Ovary (tissue), 9 donors: ENCODE results near the gene TPRKB. TPM values are rescaled to one million over a fixed set of nuclear protein-coding genes. Genes with fewer than 3 reads are reported as not detected.
"Not testable (repeated sequence)": the region's sequence is repeated elsewhere in the genome, so short reads cannot be mapped to it uniquely, and the experiment has no call there.

Experiments
- DNase-seq, 5 donors: peaks; one replicate each; pipeline ENCODE4 v3.0.0-alpha.2; 2019 to 2020
- H3K27ac ChIP-seq, 2 donors: fragments of 200-600 bp; one replicate each; pipeline versions ENCODE4 v1.5.1 to v1.8.0; 2019 to 2022
- H3K27me3 ChIP-seq: fragments of 200-600 bp; one replicate; pipeline ENCODE4 v1.8.0; 2022
- H3K36me3 ChIP-seq: fragments of 200-600 bp; sonication (generic); one replicate; pipeline ENCODE4 v1.5.1; 2019
- H3K4me1 ChIP-seq: one replicate; pipeline ENCODE4 v1.8.1; 2013; ENCODE audit warnings: mild to moderate bottlenecking, moderate library complexity; ENCODE audit not compliant: insufficient read depth
- H3K4me3 ChIP-seq: fragments of 200-600 bp; sonication (generic); one replicate; pipeline ENCODE4 v1.5.1; 2017
- H3K9me3 ChIP-seq, 2 donors: fragments of 200-600 bp in 1 of 2; sonication (generic) in 1 of 2; one replicate each; pipeline versions ENCODE4 v1.5.1 to v1.8.1; 2013 to 2019; ENCODE audit warnings: mild to moderate bottlenecking in 1 of 2, moderate library complexity in 1 of 2
- CTCF ChIP-seq, 3 donors: fragments of 450-650 bp in 2 of 3; fragments of 200-600 bp in 1 of 3; IDR thresholded peaks; one replicate each; pipeline versions ENCODE4 v1.5.1 to v1.8.0; 2016 to 2022; ENCODE audit warnings: antibody characterized with exemption in 3 of 3, mild to moderate bottlenecking in 1 of 3
- EP300 ChIP-seq: sonication (generic); formaldehyde crosslinking; IDR thresholded peaks from one replicate; pipeline ENCODE4 v1.6.1; 2017; ENCODE audit warnings: antibody characterized with exemption
- POLR2A ChIP-seq: fragments of 450-650 bp; IDR thresholded peaks from one replicate; pipeline ENCODE4 v1.6.1; 2017; ENCODE audit warnings: antibody characterized with exemption, mild to moderate bottlenecking, moderate library complexity
- WGBS, 3 donors: extraction: QIAGEN DNeasy Blood & Tissue Kit in 1 of 3; methylation state at CpG; one replicate each; pipeline versions ENCODE4 v1.1.5 to v1.1.7; 2013 to 2017; 5-methylcytosine and 5-hydroxymethylcytosine counted together
- intact Hi-C, 4 donors: fragments of 100-400 bp; cut with DNase I; formaldehyde crosslinking; loops; one replicate each; pipeline versions ENCODE4 v1.11.0 to v1.15.1; 2022 to 2023
- polyA plus RNA-seq, 2 donors: library from polyadenylated mRNA; stranded (reverse); fragments of 200-250 nt in 1 of 2; fragments of 350-450 nt in 1 of 2; fragmentation: Illumina TruSeq in 1 of 2; extraction: RNeasy Lipid Tissue Mini Kit (QIAGEN cat#74804) in 1 of 2; gene quantifications; one replicate each; pipeline ENCODE4 v1.2.3, GENCODE V29; 2013 to 2014
- total RNA-seq, 7 donors: library from RNA; depleted of rRNA in 2 of 7; stranded (reverse); fragments of >200 nt in 2 of 7; fragmentation: NEBNext Ultra II Directional in 3 of 7; extraction: Animal tissue kit (Norgen Biotek cat#: 25700) in 3 of 7; gene quantifications; one replicate each; pipeline versions ENCODE4 v1.1.0 to v1.2.4, GENCODE V29; 2016 to 2023
- donor health status: DM: no; HTN: no; CAD: no; lungs with moderate emphysema.
- donor health status: DM: no; HTN: no; CAD: no.
- donor health status: Bipolar disorder and iron deficiency.
- donor health status: DM: yes; HTN: yes; CAD: no.
- donor health status: DM: no; HTN: no; CAD: no.
- donor health status: DM: yes; HTN: yes; CAD: no.

The TPRKB gene
- total and polyA plus RNA-seq, 9 donors = 27.4 to 58.6 (median 40.5) TPM

- intact Hi-C loops = no loop called here
- TF ChIP-seq POLR2A = no peak
- no peak for TF ChIP-seq EP300
- no peak for TF ChIP-seq CTCF (IDR thresholded peaks at IDR 0.05)
- H3K4me1 ChIP-seq = peaks cover 9% of the 10 kb centered on the region
- H3K4me3 ChIP-seq = no peak overlapping the region
- H3K27ac ChIP-seq = no peak overlapping the region
- no peaks in the 10 kb centered on the region for H3K36me3 ChIP-seq
- DNase-seq = no peak
- 38 to 75% (median 59%) methylated on average over 1 of the region's 1 CpG for WGBS, 3 donors
- H3K27me3 ChIP-seq = no peaks in the 10 kb centered on the region
- no peaks in the 10 kb centered on the region for H3K9me3 ChIP-seq
Observed at GRCh38 chr2:73762571-73762970, 25.4 kb upstream of the TPRKB start.

GRCh38 chr2:73759904-73760303 is 22.8 kb upstream of the TPRKB start:
- TF ChIP-seq CTCF (IDR thresholded peaks at IDR 0.05) (no peak), EP300 (no peak), POLR2A (no peak)
- H3K36me3 ChIP-seq = no peaks in the 10 kb centered on the region
- H3K27me3 ChIP-seq = no peaks in the 10 kb centered on the region
- H3K9me3 ChIP-seq = no peaks in the 10 kb centered on the region
- WGBS, 3 donors = 80 to 87% (median 83%) methylated on average over 2 of the region's 2 CpGs
- H3K4me1 ChIP-seq = peaks cover 9% of the 10 kb centered on the region
- intact Hi-C loops = no loop called here
- no peak overlapping the region for H3K4me3 ChIP-seq
- no peak overlapping the region for H3K27ac ChIP-seq
- DNase-seq = no peak

- Histone ChIP-seq H3K4me3 (no peak overlapping the region), H3K27me3 (no peaks in the 10 kb centered on the region), H3K9me3 (no peaks in the 10 kb centered on the region), H3K4me1 (peaks cover 9% of the 10 kb centered on the region), H3K36me3 (no peaks in the 10 kb centered on the region), H3K27ac (no peak overlapping the region)
- intact Hi-C loops = no loop called here
- 1 to 3% (median 2%) methylated on average over 3 of the region's 3 CpGs for WGBS, 3 donors
- TF ChIP-seq POLR2A = no peak
- no peak for TF ChIP-seq EP300
- TF ChIP-seq CTCF (IDR thresholded peaks at IDR 0.05) = no peak
- peak in 3 of 5 donors; percentile 54 to 65 (median 60) for DNase-seq
Observed at GRCh38 chr2:73759285-73759764, 22.2 kb upstream of the TPRKB start.

GRCh38 chr2:73754332-73754731 is 17.2 kb upstream of the TPRKB start:
- H3K27me3 ChIP-seq, H3K27ac ChIP-seq, H3K36me3 ChIP-seq, intact Hi-C loops, H3K9me3 ChIP-seq, DNase-seq, H3K4me1 ChIP-seq, H3K4me3 ChIP-seq: not testable (repeated sequence)
- 79 to 92% (median 85%) methylated on average over 7 of the region's 7 CpGs for WGBS, 3 donors

- no peaks in the 10 kb centered on the region for H3K4me1 ChIP-seq
- DNase-seq = no peak
- no peaks in the 10 kb centered on the region for H3K27me3 ChIP-seq
- no peaks in the 10 kb centered on the region for H3K9me3 ChIP-seq
- TF ChIP-seq CTCF (IDR thresholded peaks at IDR 0.05) (no peak), EP300 (no peak), POLR2A (no peak)
- no peak overlapping the region for H3K4me3 ChIP-seq
- intact Hi-C loops = no loop called here
- no peak overlapping the region for H3K27ac ChIP-seq
- 91 to 95% (median 94%) methylated on average over 2 of the region's 2 CpGs for WGBS, 3 donors
- H3K36me3 ChIP-seq = no peaks in the 10 kb centered on the region
Observed at GRCh38 chr2:73749314-73749713, 12.2 kb upstream of the TPRKB start.
